Progenitor cell of endocrine pancreas (in vitro differentiated cells): ENCODE results near the gene MX2. TPM values are rescaled to one million over a fixed set of nuclear protein-coding genes. Genes with fewer than 3 reads are reported as not detected.
"Not testable (repeated sequence)": the region's sequence is repeated elsewhere in the genome, so short reads cannot be mapped to it uniquely, and the experiment has no call there.

Source experiments
- DNase-seq: peaks from one replicate; pipeline ENCODE4 v3.0.0; 2021; ENCODE audit warnings: low spot score; ENCODE audit not compliant: unreplicated experiment
- H3K27ac Mint-ChIP-seq: 2 replicates; pipeline ENCODE4 v1.8.0; 2021; ENCODE audit warnings: mild to moderate bottlenecking, moderate library complexity, mixed read lengths
- H3K27me3 Mint-ChIP-seq: 2 replicates; pipeline ENCODE4 v1.8.0; 2021; ENCODE audit warnings: mixed read lengths
- H3K36me3 Mint-ChIP-seq: 2 replicates; pipeline ENCODE4 v1.8.0; 2022; ENCODE audit warnings: mixed read lengths; ENCODE audit not compliant: insufficient read depth
- H3K4me1 Mint-ChIP-seq: 2 replicates; pipeline ENCODE4 v1.8.0; 2021; ENCODE audit warnings: low read depth, mixed read lengths
- H3K4me3 Mint-ChIP-seq: 2 replicates; pipeline ENCODE4 v1.8.0; 2021; ENCODE audit warnings: low read depth, mild to moderate bottlenecking, moderate library complexity, mixed read lengths
- H3K9me3 Mint-ChIP-seq: 2 replicates; pipeline ENCODE4 v1.8.0; 2021; ENCODE audit warnings: low read depth, mixed read lengths
- CTCF ChIP-seq: fragments of 200-600 bp; sonication (generic); IDR thresholded peaks from one replicate; pipeline ENCODE4 v1.5.0; 2021; ENCODE audit warnings: antibody characterized with exemption, mild to moderate bottlenecking; ENCODE audit not compliant: unreplicated experiment
- total RNA-seq: library from RNA; stranded (reverse); gene quantifications from 2 replicates; pipeline ENCODE4 v1.2.1, GENCODE V29; 2021

The MX2 gene
- total RNA-seq, 1 donor from 2014 or later: 0.86 TPM

DNA sequence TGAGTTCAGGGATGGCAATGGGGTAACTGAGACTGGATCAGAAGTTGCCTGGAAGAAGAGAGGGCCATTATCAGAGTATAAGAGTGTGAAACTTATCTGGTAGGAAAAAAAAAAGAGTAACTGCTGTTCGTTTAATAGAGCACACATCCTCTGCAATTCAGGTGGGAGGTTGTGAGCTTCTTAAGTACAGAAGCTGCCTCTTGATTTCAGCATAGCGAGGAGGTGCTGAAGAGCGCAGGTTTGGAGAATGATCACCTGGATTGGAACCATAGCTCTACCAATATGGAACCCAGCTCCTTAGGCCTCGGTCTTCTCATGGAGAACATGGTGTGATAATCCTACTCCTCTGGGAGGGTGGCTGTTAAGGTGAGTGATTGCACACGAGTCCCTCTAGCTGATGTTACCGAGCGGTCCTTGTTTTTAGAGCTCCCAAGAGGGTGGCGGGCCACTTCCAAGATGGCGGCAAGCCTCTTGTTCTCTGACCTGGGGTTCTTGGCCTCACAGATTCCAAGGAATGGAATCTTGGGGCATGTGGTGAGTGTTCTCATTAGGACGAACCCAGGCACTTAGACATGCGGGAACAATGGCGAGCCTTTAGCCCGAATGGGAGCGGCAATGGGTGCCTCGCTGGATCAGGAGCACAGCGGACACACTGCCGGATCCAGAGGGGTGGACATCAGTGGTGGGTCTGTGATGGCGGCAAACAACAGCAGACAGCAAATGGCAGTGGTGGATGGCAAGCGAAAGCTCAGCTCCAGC is 60.9 kb downstream of the MX2 start:
- no peaks in the 10 kb centered on the region for H3K9me3 Mint-ChIP-seq
- H3K4me1 Mint-ChIP-seq: peaks cover 17% of the 10 kb centered on the region
- no peak overlapping the region for H3K4me3 Mint-ChIP-seq
- DNase-seq: no peak
- no peak for TF ChIP-seq CTCF
- H3K27me3 Mint-ChIP-seq: peaks cover 30% of the 10 kb centered on the region
- H3K27ac Mint-ChIP-seq: peak overlapping the region; percentile 45
- no peaks in the 10 kb centered on the region for H3K36me3 Mint-ChIP-seq

- DNase-seq, H3K9me3 Mint-ChIP-seq, H3K4me3 Mint-ChIP-seq, H3K27ac Mint-ChIP-seq, H3K36me3 Mint-ChIP-seq: not testable (repeated sequence)
- Mint-ChIP-seq H3K27me3 (peaks cover 35% of the 10 kb centered on the region), H3K4me1 (peaks cover 17% of the 10 kb centered on the region)
These were observed 61.4 kb downstream of the MX2 start for GRCh38 chr21:41423305-41423636.

DNA sequence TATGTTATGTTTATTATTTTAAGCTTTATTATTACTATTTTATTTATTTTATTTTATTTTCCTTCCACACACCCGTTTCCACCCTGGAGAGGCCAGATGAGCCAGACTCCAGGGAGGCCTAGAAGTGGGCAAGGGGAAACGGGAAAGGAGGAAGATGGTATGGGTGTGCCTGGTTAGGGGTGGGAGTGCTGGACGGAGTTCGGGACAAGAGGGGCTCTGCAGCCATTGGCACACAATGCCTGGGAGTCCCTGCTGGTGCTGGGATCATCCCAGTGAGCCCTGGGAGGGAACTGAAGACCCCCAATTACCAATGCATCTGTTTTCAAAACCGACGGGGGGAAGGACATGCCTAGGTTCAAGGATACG is 63.7 kb downstream of the MX2 start:
- no peaks in the 10 kb centered on the region for H3K9me3 Mint-ChIP-seq
- H3K4me3 Mint-ChIP-seq: peak overlapping the region; percentile 64
- DNase-seq: no peak
- H3K4me1 Mint-ChIP-seq: peaks cover 14% of the 10 kb centered on the region
- TF ChIP-seq CTCF: no peak
- peaks cover 48% of the 10 kb centered on the region for H3K27me3 Mint-ChIP-seq
- H3K27ac Mint-ChIP-seq: no peak overlapping the region
- H3K36me3 Mint-ChIP-seq: no peaks in the 10 kb centered on the region

- TF ChIP-seq CTCF: no peak
- Mint-ChIP-seq H3K9me3 (no peaks in the 10 kb centered on the region), H3K36me3 (no peaks in the 10 kb centered on the region), H3K4me3 (peak within 1 kb of the TSS; percentile 64), H3K27ac (peak within 1 kb of the TSS; percentile 78), H3K4me1 (peaks cover 8% of the 10 kb centered on the region), H3K27me3 (peaks cover 48% of the 10 kb centered on the region)
- no peak for DNase-seq
These were observed 64.3 kb downstream of the MX2 start, which contains the start of gene MX1 for GRCh38 chr21:41425954-41426675. TSS of gene MX1 (plus strand) at chr21:41426239. CDS start at chr21:41432071, 5,832 bp downstream.

GRCh38 chr21:41426676-41427404 is 65.0 kb downstream of the MX2 start:
- no peak overlapping the region for H3K27ac Mint-ChIP-seq

More at GRCh38 chr21:41426676-41427404, 65.0 kb downstream of the MX2 start:
- Mint-ChIP-seq H3K4me3 (peak overlapping the region; percentile 21), H3K27me3 (peaks cover 48% of the 10 kb centered on the region), H3K36me3 (no peaks in the 10 kb centered on the region), H3K4me1 (peaks cover under 1% of the 10 kb centered on the region), H3K9me3 (no peaks in the 10 kb centered on the region)
- DNase-seq: no peak
- no peak for TF ChIP-seq CTCF
